GM20000 (cell line): ENCODE results near the gene METTL14.

ENCODE experiments used
- DNase-seq: peaks from one replicate; pipeline ENCODE4 v3.0.0; 2012; ENCODE audit warnings: low spot score
- CTCF ChIP-seq: IDR thresholded peaks from 2 replicates; pipeline ENCODE4 v1.5.1; 2012; ENCODE audit warnings: mild to moderate bottlenecking, control low read depth; ENCODE audit errors: extremely low read depth, missing control alignments

METTL14 gene

GRCh38 chr4:118703118-118703517 is 17.9 kb downstream of the METTL14 start:
- no peak for TF ChIP-seq CTCF

GRCh38 chr4:118711052-118711451 is 25.9 kb downstream of the METTL14 start:
- no peak for TF ChIP-seq CTCF
- DNase-seq, result no peak

More at GRCh38 chr4:118703118-118703517, 17.9 kb downstream of the METTL14 start:
- no peak for DNase-seq

GRCh38 chr4:118712872-118713271 is 27.7 kb downstream of the METTL14 start:
- no peak for TF ChIP-seq CTCF
- no peak for DNase-seq

GRCh38 chr4:118714682-118715081 is 29.5 kb downstream of the METTL14 start:
- TF ChIP-seq CTCF, result no peak
- DNase-seq, result no peak

GRCh38 chr4:118716304-118716703 is 31.1 kb downstream of the METTL14 start:
- no peak for DNase-seq
- no peak for TF ChIP-seq CTCF

- TF ChIP-seq CTCF, result no peak
- DNase-seq, result no peak
Observed at GRCh38 chr4:118718511-118719170, 33.4 kb downstream of the METTL14 start.

GRCh38 chr4:118721752-118722151 is 36.6 kb downstream of the METTL14 start:
- no peak for DNase-seq

More at GRCh38 chr4:118721752-118722151, 36.6 kb downstream of the METTL14 start:
- TF ChIP-seq CTCF, result no peak
